ENCODE results near the gene ACMSD. TPM values are rescaled to one million over a fixed set of nuclear protein-coding genes. Genes with fewer than 3 reads are reported as not detected.
"Not testable (repeated sequence)": the region's sequence is repeated elsewhere in the genome, so short reads cannot be mapped to it uniquely, and the experiment has no call there.

Gene ACMSD
- polyA plus RNA-seq (2012; ENCODE audit: low read depth, missing spikeins), result not detected

DNA sequence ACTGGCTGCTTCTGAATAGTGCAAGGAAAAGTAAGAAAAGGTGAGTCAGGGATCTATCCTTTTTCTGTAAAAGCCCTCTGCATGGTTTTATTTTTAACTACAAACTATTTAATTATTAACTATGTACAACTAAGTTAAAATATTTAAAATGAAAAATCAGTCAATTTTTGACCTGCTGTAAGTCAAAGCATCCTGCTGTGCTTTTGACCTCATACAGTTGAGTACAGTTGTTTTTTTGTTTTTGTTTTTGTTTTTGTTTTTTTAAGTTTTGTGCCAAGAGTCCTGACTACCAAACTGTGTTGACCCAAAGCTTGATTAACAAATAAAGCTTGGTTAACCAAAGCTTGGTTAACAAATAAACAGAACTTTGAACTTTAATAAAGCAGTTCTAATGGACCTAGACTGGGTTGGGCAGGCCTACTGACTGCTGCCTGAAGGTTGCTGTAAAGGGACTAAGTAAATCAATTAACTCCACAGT is at the start of gene ACMSD:
Gene ACMSD, plus strand, starts transcription at position 474 of the 478 bp plus-strand sequence. CDS start 67 bp downstream, outside the sequence.
- no peak for DNase-seq (ENCODE audit: insufficient read length, low spot score)
- TF ChIP-seq PAX5 (IDR thresholded peaks at IDR 0.05; ENCODE audit: insufficient read depth, low read length, severe bottlenecking), result no peak
- TF ChIP-seq POLR2A (IDR thresholded peaks at IDR 0.05; ENCODE audit: low read depth, low read length), result no peak
- TF ChIP-seq SPI1 (IDR thresholded peaks at IDR 0.05; ENCODE audit: low read depth, low read length), result no peak
- TF ChIP-seq POLR2AphosphoS5 (IDR thresholded peaks at IDR 0.05; ENCODE audit: low read depth, low read length), result no peak
- no peak for TF ChIP-seq TAF1 (IDR thresholded peaks at IDR 0.05; ENCODE audit: low read depth, low read length)
- no peak for TF ChIP-seq POU2F2 (IDR thresholded peaks at IDR 0.05; ENCODE audit: low read depth, low read length)
- FAIRE-seq, result no peak

DNA sequence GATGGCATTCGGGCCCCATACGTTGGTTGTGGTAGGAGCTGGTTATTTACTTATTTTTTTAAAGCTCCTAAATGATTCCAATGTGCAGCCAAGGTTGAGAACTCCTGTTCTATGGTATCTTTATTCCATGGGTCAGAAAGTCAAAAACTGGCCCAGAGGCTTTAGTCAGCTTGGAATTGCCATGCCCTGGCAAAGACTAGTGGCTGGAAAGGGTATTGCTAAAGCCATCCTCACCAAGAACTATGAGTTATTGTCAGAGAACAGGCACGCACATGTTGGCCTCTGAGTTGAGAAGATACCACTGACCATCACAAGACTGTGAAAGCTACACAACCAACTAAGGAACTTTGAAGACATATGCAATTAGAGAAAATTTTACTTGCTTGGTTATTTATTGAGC is 47.9 kb upstream of the ACMSD start:
- no peak for DNase-seq (ENCODE audit: insufficient read length, low spot score)
- no peak for FAIRE-seq
- TF ChIP-seq PAX5 (IDR thresholded peaks at IDR 0.05; ENCODE audit: insufficient read depth, low read length, severe bottlenecking), result no peak
- no peak for TF ChIP-seq SPI1 (IDR thresholded peaks at IDR 0.05; ENCODE audit: low read depth, low read length)
- no peak for TF ChIP-seq POLR2A (IDR thresholded peaks at IDR 0.05; ENCODE audit: low read depth, low read length)
- TF ChIP-seq POLR2AphosphoS5 (IDR thresholded peaks at IDR 0.05; ENCODE audit: low read depth, low read length), result no peak
- TF ChIP-seq TAF1 (IDR thresholded peaks at IDR 0.05; ENCODE audit: low read depth, low read length), result no peak

DNA sequence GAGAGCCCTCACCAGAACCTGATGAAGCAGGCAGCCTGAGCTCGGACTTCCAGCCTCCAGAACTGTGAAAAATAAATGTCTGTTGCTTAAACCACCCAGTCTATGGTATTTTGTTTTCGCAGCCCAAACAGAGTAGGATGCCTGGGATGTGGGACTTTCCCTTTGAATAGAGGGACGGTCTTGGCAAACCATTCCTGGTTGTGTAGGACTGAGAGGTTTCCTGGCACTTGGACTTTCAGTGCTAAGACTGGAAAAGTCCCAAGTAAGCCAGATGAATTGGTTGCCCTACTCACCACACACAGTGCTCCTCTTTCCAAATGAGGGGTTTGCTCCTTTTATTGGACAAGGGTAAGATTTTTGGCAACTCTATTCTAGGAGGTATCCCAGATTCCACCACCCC is 46.8 kb upstream of the ACMSD start:
- FAIRE-seq, result no peak
- DNase-seq (ENCODE audit: insufficient read length, low spot score), result no peak
- TF ChIP-seq SPI1 (IDR thresholded peaks at IDR 0.05; ENCODE audit: low read depth, low read length), result no peak
- TF ChIP-seq POLR2A (IDR thresholded peaks at IDR 0.05; ENCODE audit: low read depth, low read length), result no peak
- no peak for TF ChIP-seq POLR2AphosphoS5 (IDR thresholded peaks at IDR 0.05; ENCODE audit: low read depth, low read length)
- TF ChIP-seq POU2F2 (IDR thresholded peaks at IDR 0.05; ENCODE audit: low read depth, low read length), result no peak
- TF ChIP-seq TAF1 (IDR thresholded peaks at IDR 0.05; ENCODE audit: low read depth, low read length), result no peak
- no peak for TF ChIP-seq PAX5 (IDR thresholded peaks at IDR 0.05; ENCODE audit: insufficient read depth, low read length, severe bottlenecking)

DNA sequence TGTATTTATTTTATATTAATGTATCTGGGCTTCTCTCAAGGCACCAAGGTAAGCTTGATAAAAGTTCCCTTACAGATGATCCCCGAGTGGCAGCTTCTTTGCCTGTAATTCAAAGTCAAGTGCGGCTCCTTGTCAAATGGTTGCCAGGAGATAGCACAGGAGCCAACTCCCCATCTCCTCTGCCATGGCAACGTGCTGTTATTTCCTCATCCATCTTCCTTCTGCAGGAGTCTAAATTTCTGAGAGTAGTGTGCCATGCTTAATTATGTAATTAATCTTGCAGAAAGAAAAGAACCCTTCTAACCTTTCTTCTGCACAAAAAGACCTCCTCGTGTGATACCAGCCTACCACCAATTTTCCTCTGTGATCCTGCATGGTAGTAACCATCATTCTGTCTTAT is 46.2 kb upstream of the ACMSD start:
- TF ChIP-seq POLR2AphosphoS5 (IDR thresholded peaks at IDR 0.05; ENCODE audit: low read depth, low read length) (no peak), SPI1 (IDR thresholded peaks at IDR 0.05; ENCODE audit: low read depth, low read length) (no peak), TAF1 (IDR thresholded peaks at IDR 0.05; ENCODE audit: low read depth, low read length) (no peak), POU2F2 (IDR thresholded peaks at IDR 0.05; ENCODE audit: low read depth, low read length) (no peak)
- DNase-seq (ENCODE audit: insufficient read length, low spot score), result no peak

DNA sequence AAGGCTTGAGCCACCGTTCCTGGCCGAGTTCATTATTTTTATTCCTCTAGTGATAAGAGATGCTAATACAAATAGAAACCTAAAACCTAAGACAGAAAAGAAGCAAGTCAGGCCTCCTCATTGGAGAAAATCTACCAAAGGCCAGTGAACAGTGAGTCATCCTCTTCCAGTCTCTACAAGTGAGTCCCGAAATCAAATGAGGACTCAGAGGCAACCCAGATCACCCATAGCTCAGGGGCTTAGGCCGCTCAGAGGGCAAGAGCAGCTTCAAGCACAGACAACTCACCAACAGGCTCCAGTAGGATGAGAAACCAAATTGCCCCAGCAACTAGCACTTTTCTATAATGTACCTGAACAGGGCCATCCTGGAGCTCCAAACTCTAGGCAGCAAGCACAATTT is 42.7 kb upstream of the ACMSD start:
- DNase-seq (ENCODE audit: insufficient read length, low spot score) (no peak), FAIRE-seq (no peak)
- no peak for TF ChIP-seq PAX5 (IDR thresholded peaks at IDR 0.05; ENCODE audit: insufficient read depth, low read length, severe bottlenecking)
- TF ChIP-seq POU2F2 (IDR thresholded peaks at IDR 0.05; ENCODE audit: low read depth, low read length), result no peak
- no peak for TF ChIP-seq TAF1 (IDR thresholded peaks at IDR 0.05; ENCODE audit: low read depth, low read length)
- TF ChIP-seq POLR2AphosphoS5 (IDR thresholded peaks at IDR 0.05; ENCODE audit: low read depth, low read length), result no peak

More for the DNA sequence above, 46.2 kb upstream of the ACMSD start:
- no peak for FAIRE-seq

DNA sequence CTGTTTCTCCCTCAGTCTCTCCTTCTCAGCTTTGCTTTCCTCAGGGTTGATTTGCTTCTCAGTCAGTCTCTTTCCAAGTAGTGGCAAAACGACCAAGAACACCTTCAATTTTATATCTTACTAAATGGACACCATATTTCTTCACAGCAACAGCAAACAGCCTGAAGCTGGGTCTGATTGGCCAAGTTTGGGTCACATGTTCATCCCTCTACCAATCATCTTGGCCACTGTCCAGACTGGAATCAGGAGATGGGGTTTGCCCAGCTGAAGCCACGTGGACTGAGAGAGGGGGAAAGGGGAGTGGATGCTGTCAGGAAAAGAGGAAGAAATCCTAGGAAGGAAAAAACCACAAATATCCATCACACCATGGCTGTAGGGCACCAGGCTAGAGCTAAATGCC is 42.0 kb upstream of the ACMSD start:
- TF ChIP-seq POU2F2 (IDR thresholded peaks at IDR 0.05; ENCODE audit: low read depth, low read length) (no peak), PAX5 (IDR thresholded peaks at IDR 0.05; ENCODE audit: insufficient read depth, low read length, severe bottlenecking) (no peak), SPI1 (IDR thresholded peaks at IDR 0.05; ENCODE audit: low read depth, low read length) (no peak), POLR2AphosphoS5 (IDR thresholded peaks at IDR 0.05; ENCODE audit: low read depth, low read length) (no peak), POLR2A (IDR thresholded peaks at IDR 0.05; ENCODE audit: low read depth, low read length) (no peak), TAF1 (IDR thresholded peaks at IDR 0.05; ENCODE audit: low read depth, low read length) (no peak)
- no peak for FAIRE-seq
- no peak for DNase-seq (ENCODE audit: insufficient read length, low spot score)

DNA sequence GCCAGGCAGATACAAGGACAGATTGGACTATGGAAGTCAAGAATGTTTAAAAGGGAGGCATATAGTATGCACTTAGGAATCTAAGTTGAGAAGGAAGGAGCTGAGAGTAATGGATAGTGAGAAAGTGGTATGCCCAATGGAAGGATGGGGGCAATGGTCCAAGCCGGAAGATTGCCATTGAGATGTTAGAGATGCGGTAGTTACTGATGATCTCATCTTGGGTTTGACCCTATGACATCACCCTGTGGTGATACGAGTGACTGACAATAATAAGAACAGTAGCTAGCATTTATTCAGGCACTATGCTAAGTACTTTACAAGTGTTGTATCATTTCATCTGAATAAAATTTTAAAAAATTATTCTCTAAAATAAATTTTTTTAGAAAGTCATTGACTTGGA is 38.5 kb upstream of the ACMSD start:
- no peak for TF ChIP-seq POLR2A (IDR thresholded peaks at IDR 0.05; ENCODE audit: low read depth, low read length)
- no peak for TF ChIP-seq TAF1 (IDR thresholded peaks at IDR 0.05; ENCODE audit: low read depth, low read length)
- TF ChIP-seq POU2F2 (IDR thresholded peaks at IDR 0.05; ENCODE audit: low read depth, low read length), result no peak
- no peak for TF ChIP-seq SPI1 (IDR thresholded peaks at IDR 0.05; ENCODE audit: low read depth, low read length)
- no peak for TF ChIP-seq PAX5 (IDR thresholded peaks at IDR 0.05; ENCODE audit: insufficient read depth, low read length, severe bottlenecking)
- TF ChIP-seq POLR2AphosphoS5 (IDR thresholded peaks at IDR 0.05; ENCODE audit: low read depth, low read length), result no peak
- DNase-seq (ENCODE audit: insufficient read length, low spot score) (no peak), FAIRE-seq (no peak)

DNA sequence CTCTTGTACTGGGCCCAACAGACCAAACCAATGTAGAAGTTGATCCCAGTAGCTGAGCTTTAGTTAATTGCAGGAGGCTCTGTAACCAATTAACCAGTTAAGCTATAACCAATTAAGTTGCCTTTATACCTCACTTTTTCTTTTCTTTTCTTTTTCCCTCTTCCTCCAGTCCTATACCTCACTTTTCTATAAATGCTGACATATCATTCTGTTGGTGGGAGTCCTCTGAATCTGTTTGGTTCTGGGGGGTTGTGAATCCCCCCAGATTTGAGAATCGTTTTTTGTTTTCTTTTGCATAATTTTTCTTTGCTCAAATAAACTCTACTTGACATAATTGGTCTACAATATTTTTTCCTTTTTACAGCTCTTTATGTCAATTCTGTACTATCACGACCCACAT is 38.1 kb upstream of the ACMSD start:
- FAIRE-seq, result no peak
- TF ChIP-seq PAX5 (IDR thresholded peaks at IDR 0.05; ENCODE audit: insufficient read depth, low read length, severe bottlenecking) (no peak), TAF1 (IDR thresholded peaks at IDR 0.05; ENCODE audit: low read depth, low read length) (no peak), POLR2AphosphoS5 (IDR thresholded peaks at IDR 0.05; ENCODE audit: low read depth, low read length) (no peak), POLR2A (IDR thresholded peaks at IDR 0.05; ENCODE audit: low read depth, low read length) (no peak), POU2F2 (IDR thresholded peaks at IDR 0.05; ENCODE audit: low read depth, low read length) (no peak), SPI1 (IDR thresholded peaks at IDR 0.05; ENCODE audit: low read depth, low read length) (no peak)
- no peak for DNase-seq (ENCODE audit: insufficient read length, low spot score)

DNA sequence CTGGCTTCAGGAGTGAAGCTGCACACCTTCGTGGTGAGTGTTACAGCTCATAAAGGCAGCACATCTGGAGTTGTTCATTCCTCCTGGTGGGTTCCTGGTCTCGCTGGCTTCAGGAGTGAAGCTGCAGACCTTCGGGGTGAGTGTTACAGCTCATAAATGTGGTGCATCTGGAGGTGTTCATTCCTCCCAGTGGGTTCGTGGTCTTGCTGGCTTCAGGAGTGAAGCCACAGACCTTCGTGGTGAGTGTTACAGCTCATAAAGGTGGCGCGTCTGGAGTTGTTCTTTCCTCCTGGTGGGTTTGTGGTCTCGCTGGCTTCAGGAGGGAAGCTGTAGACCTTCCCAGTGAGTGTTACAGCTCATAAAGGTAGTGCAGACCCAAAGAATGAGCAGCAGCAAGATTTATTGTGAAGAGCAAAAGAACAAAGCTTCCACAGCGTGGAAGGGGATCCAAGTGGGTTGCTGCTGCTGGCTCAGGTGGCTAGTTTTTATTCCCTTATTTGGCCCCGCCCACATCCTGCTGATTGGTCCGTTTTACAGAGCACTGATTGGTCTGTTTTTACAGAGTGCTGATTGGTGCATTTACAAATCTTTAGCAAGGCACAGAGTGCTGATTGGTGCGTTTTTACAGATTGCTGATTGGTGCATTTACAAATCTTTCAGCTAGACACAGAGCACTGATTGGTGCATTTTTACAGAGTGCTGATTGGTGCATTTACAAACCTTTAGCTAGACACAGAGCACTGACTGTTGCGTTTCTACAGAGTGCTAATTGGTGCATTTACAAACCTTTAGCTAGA is 34.6 kb upstream of the ACMSD start:
- not testable (repeated sequence) for DNase-seq (ENCODE audit: insufficient read length, low spot score); FAIRE-seq

DNA sequence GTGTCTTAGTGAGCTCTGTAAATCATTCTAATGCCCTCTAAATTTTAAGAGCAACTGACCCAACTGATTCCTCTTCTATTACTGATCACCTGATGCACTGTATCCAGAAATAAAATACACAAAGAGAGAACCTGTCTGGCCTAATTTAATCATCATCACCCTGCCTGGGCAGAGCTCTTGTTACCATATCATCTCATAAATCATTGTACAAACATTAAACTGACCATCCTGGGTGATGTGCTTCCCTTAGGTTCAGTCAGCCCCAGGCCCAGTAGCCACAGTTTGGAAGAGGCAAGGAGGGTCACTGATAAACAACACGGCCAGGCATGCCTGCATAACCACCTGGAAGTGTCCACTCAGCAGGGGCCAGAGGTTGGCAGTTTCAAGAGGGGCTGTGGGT is 22.7 kb upstream of the ACMSD start:
- TF ChIP-seq POLR2AphosphoS5 (IDR thresholded peaks at IDR 0.05; ENCODE audit: low read depth, low read length), result no peak
- no peak for TF ChIP-seq PAX5 (IDR thresholded peaks at IDR 0.05; ENCODE audit: insufficient read depth, low read length, severe bottlenecking)
- FAIRE-seq (no peak), DNase-seq (ENCODE audit: insufficient read length, low spot score) (no peak)

All from GM12891 (cell line).